HG03064 (cell line): ENCODE results near the gene NUF2.

Experiments
- ATAC-seq: cut with Tn5 transposase; IDR thresholded peaks from one replicate; pipeline ENCODE4 v1.9.1; 2021; ENCODE audit warnings: low read depth; ENCODE audit not compliant: unreplicated experiment

NUF2 gene

GRCh38 chr1:163397451-163398200 lies 75.9 kb downstream of the NUF2 start:
- no peak for ATAC-seq

DNA sequence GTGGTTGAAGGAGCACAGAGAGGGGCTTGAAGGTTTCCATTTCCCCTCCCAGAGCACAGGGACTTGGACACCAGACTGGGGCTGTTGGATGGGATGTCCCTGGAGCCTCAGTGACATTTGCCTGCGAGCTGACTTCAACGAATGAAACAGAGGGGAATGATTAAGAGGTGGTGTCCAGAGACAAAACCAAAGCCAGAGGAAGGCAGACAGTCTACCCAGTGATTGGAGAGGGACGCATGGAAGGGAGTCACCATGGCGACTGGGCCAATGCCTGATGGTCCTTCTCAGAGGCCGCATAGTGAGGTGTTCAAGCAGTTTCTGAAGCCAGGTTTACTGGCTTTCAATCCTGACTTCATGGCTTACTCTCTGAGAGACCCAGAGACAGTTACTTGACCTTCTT lies 77.2 kb downstream of the NUF2 start:
- ATAC-seq: no peak

DNA sequence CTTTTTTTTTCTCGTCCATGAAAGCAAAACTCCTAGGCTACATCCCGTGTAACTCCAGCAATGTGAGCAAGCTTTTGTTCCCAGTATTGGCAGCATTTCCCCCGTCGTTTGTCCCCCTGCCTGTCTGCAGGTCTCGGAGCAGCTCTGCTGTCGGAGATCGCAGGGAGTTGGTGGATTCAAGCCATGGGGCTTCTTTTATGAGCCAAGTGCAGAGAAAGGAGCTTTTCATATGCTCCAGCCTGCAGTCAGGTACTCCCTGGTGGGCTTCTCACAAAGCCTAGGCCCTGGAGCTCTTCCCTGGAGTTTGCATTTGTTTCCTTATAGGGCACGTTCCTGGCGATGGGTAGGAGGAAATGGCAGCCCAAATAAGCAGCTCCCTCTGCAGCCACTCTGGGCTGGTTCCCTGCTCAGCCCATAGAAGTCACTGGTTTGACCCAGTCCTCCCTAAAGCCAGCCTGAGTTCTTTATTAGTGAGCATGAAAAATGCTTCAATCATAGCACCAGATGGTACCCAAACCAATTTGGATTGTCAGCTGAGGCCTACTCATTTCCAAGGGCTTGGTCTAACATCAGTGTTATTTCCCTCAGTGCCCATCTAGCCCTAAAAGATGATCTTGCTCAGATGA lies 78.3 kb downstream of the NUF2 start:
- no peak for ATAC-seq

GRCh38 chr1:163401211-163401610 lies 79.5 kb downstream of the NUF2 start:
- no peak for ATAC-seq
